ENCODE results near the gene PKM.

DNA sequence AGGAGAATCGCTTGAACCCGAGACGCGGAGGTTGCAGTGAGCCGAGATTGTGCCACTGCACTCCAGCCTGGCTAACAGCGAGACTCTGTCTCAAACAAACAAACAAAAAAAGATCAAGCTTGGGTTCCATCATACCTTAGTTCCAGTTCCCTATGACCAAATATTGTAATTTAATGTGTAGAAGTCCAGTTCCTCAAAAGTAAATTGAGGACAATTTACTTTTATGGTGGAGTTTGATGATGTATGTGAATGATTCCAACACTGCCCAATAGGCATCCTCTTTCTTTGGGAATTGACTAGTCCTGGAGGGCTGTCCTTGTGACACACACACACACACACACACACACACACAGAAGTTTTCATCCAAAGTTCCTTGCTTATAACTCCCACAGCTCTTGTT is 2.8 kb upstream of the PKM start:
- TF ChIP-seq, protein P1, sequence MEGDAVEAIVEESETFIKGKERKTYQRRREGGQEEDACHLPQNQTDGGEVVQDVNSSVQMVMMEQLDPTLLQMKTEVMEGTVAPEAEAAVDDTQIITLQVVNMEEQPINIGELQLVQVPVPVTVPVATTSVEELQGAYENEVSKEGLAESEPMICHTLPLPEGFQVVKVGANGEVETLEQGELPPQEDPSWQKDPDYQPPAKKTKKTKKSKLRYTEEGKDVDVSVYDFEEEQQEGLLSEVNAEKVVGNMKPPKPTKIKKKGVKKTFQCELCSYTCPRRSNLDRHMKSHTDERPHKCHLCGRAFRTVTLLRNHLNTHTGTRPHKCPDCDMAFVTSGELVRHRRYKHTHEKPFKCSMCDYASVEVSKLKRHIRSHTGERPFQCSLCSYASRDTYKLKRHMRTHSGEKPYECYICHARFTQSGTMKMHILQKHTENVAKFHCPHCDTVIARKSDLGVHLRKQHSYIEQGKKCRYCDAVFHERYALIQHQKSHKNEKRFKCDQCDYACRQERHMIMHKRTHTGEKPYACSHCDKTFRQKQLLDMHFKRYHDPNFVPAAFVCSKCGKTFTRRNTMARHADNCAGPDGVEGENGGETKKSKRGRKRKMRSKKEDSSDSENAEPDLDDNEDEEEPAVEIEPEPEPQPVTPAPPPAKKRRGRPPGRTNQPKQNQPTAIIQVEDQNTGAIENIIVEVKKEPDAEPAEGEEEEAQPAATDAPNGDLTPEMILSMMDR (IDR thresholded peaks at IDR 0.05): no peak
- no peak for TF ChIP-seq POLR2A (IDR thresholded peaks at IDR 0.05)
- TF ChIP-seq POLR2AphosphoS5 (IDR thresholded peaks at IDR 0.05): no peak
- TF ChIP-seq EP300 (IDR thresholded peaks at IDR 0.05): no peak

Data from upper lobe of left lung (tissue), 4 donors.